Psoas muscle (tissue), 8 donors: ENCODE data around the gene ZSCAN18. TPM values are rescaled to one million over a fixed set of nuclear protein-coding genes. Genes with fewer than 3 reads are reported as not detected.

Source experiments
- ATAC-seq, 4 donors: fragments of 200-7000 bp; cut with Tn5 transposase; one replicate each; pipeline ENCODE4 v1.9.1; 2020; ENCODE audit warnings: moderate library complexity in 3 of 4, mild to moderate bottlenecking in 2 of 4
- DNase-seq, 2 donors: peaks; one replicate each; pipeline ENCODE4 v3.0.0-alpha.2; 2020
- H3K27ac ChIP-seq: fragments of 200-600 bp; one replicate; pipeline ENCODE4 v1.8.0; 2022
- H3K27me3 ChIP-seq, 3 donors: fragments of 200-600 bp in 1 of 3; one replicate each; pipeline versions ENCODE4 v1.6.1 to v1.8.0; 2013 to 2022; ENCODE audit warnings: low read length in 2 of 3, mild to moderate bottlenecking in 2 of 3, moderate library complexity in 1 of 3; ENCODE audit not compliant: insufficient read depth in 3 of 3
- H3K36me3 ChIP-seq, 2 donors: fragments of 200-600 bp in 1 of 2; one replicate each; pipeline versions ENCODE4 v1.6.1 to v1.8.0; 2013 to 2022; ENCODE audit warnings: low read depth in 1 of 2, mild to moderate bottlenecking in 1 of 2, moderate library complexity in 1 of 2; ENCODE audit not compliant: insufficient read depth in 1 of 2
- H3K4me1 ChIP-seq: fragments of 200-600 bp; one replicate; pipeline ENCODE4 v1.8.0; 2022
- H3K4me3 ChIP-seq: fragments of 200-600 bp; one replicate; pipeline ENCODE4 v1.8.0; 2022; ENCODE audit warnings: mild to moderate bottlenecking
- H3K9me3 ChIP-seq: fragments of 200-600 bp; one replicate; pipeline ENCODE4 v1.8.0; 2022
- CTCF ChIP-seq: fragments of 200-600 bp; IDR thresholded peaks from one replicate; pipeline ENCODE4 v1.8.0; 2022; ENCODE audit warnings: antibody characterized with exemption
- WGBS, 3 donors: extraction: QIAGEN DNeasy Blood & Tissue Kit; methylation state at CpG; one replicate each; pipeline versions ENCODE4 v1.1.6 to v1.1.7; 2013; 5-methylcytosine and 5-hydroxymethylcytosine counted together
- intact Hi-C, 2 donors: fragments of 100-400 bp; cut with DNase I; formaldehyde crosslinking; loops; one replicate each; pipeline versions ENCODE4 v1.11.0 to v1.14.2; 2022
- polyA plus RNA-seq, 3 donors: library from polyadenylated mRNA; stranded (reverse); fragments of 200-250 nt; gene quantifications; one replicate each; pipeline ENCODE4 v1.2.3, GENCODE V29; 2013
- total RNA-seq, 4 donors: library from RNA; stranded (reverse); fragmentation: NEBNext Ultra II Directional in 2 of 4; extraction: Animal tissue kit (Norgen Biotek cat#: 25700) in 2 of 4; gene quantifications; one replicate each; pipeline versions ENCODE4 v1.2.1 to v1.2.4, GENCODE V29; 2021 to 2023
- donor health status: healthy with polysubstance abuse.
- donor health status: DM: no; HTN: no; CAD: no; lungs with moderate emphysema.
- donor health status: Bipolar disorder and iron deficiency.
- donor health status: healthy.
- donor health status: DM: yes; HTN: yes; CAD: no.
- donor health status: DM: no; HTN: no; CAD: no.
- donor health status: DM: no; HTN: no; CAD: no.
- donor health status: DM: yes; HTN: yes; CAD: no.

Gene ZSCAN18
- total and polyA plus RNA-seq, 7 donors = 9.5 to 36.8 (median 14.0) TPM

- Histone ChIP-seq H3K36me3 (no peaks in the 10 kb centered on the region), H3K4me3 (no peak overlapping the region), H3K4me1 (no peaks in the 10 kb centered on the region), H3K27ac (no peak overlapping the region), H3K27me3 (peaks cover 0 to 8% (median 0%) of the 10 kb centered on the region in 3 donors), H3K9me3 (peaks cover 28% of the 10 kb centered on the region)
- 93 to 95% (median 94%) methylated on average over 24 of the region's 24 CpGs for WGBS, 3 donors
- ATAC-seq (no peak), DNase-seq (no peak)
- intact Hi-C loops = no loop called here
- no peak for TF ChIP-seq CTCF
Observed at GRCh38 chr19:58045411-58046050, 52.5 kb downstream of the ZSCAN18 start.

- no peak overlapping the region for H3K4me3 ChIP-seq
- H3K27ac ChIP-seq = no peak overlapping the region
- intact Hi-C loops = no loop called here
- TF ChIP-seq CTCF = no peak
- no peaks in the 10 kb centered on the region for H3K4me1 ChIP-seq
- DNase-seq = no peak
- H3K36me3 ChIP-seq = no peaks in the 10 kb centered on the region
- peaks cover 28% of the 10 kb centered on the region for H3K9me3 ChIP-seq
- 91 to 95% (median 93%) methylated on average over 26 of the region's 26 CpGs for WGBS, 3 donors
- peaks cover 0 to 8% (median 0%) of the 10 kb centered on the region in 3 donors for H3K27me3 ChIP-seq
- ATAC-seq = no peak
Observed at GRCh38 chr19:58044886-58045285, 53.1 kb downstream of the ZSCAN18 start.

GRCh38 chr19:58044391-58044790 lies 53.6 kb downstream of the ZSCAN18 start:
- Histone ChIP-seq H3K36me3 (no peaks in the 10 kb centered on the region), H3K9me3 (peaks cover 28% of the 10 kb centered on the region), H3K4me1 (no peaks in the 10 kb centered on the region), H3K4me3 (no peak overlapping the region), H3K27me3 (peaks cover 0 to 8% (median 0%) of the 10 kb centered on the region in 3 donors), H3K27ac (no peak overlapping the region)
- intact Hi-C loops = no loop called here
- ATAC-seq (no peak), DNase-seq (no peak)
- 53 to 80% (median 68%) methylated on average over 37 to 42 of the region's 42 CpGs for WGBS, 3 donors
- no peak for TF ChIP-seq CTCF

GRCh38 chr19:58042495-58043340 lies 55.3 kb downstream of the ZSCAN18 start:
- H3K36me3 ChIP-seq = no peaks in the 10 kb centered on the region
- no peak overlapping the region for H3K27ac ChIP-seq
- ATAC-seq = no peak
- WGBS, 3 donors = 40 to 54% (median 46%) methylated on average over 54 of the region's 54 CpGs
- no peak for TF ChIP-seq CTCF
- peaks cover 0 to 8% (median 0%) of the 10 kb centered on the region in 3 donors for H3K27me3 ChIP-seq
- no peaks in the 10 kb centered on the region for H3K4me1 ChIP-seq
- H3K9me3 ChIP-seq = peaks cover 22% of the 10 kb centered on the region
- no peak for DNase-seq
- no peak overlapping the region for H3K4me3 ChIP-seq
- intact Hi-C loops = no loop called here
